ENCODE measurements around the gene CABLES2. TPM values are rescaled to one million over a fixed set of nuclear protein-coding genes. Genes with fewer than 3 reads are reported as not detected.

Gene CABLES2
- total RNA-seq, 2 experiments from 2014 or later: 14.8 to 22.5 TPM

GRCh38 chr20:62416651-62417637, 9.9 kb upstream of the CABLES2 start:
- Histone ChIP-seq H3K36me3 (ENCODE audit: insufficient read depth, low read length) (no peaks in the 10 kb centered on the region), H3K79me2 (ENCODE audit: insufficient read depth, low read depth, low read length) (no peaks in the 10 kb centered on the region), H3K9me2 (ENCODE audit: insufficient read depth, low read length) (no peaks in the 10 kb centered on the region), H4K20me1 (ENCODE audit: insufficient read depth, low read length) (no peaks in the 10 kb centered on the region), H3K27ac (ENCODE audit: low read depth, low read length, poor library complexity, severe bottlenecking) (no peak overlapping the region), H3K4me1 (ENCODE audit: insufficient read depth, low read length, poor library complexity, severe bottlenecking) (no peaks in the 10 kb centered on the region), H3K9me3 (ENCODE audit: low read length) (no peaks in the 10 kb centered on the region), H2AFZ (ENCODE audit: low read length) (no peak overlapping the region), H3K4me2 (ENCODE audit: low read length) (no peak overlapping the region), H3K4me3 (ENCODE audit: low read depth, low read length, poor library complexity, severe bottlenecking) (no peak overlapping the region)
- CTCF ChIA-PET (ENCODE audit: unreplicated experiment): no interaction called here
- no peak for DNase-seq (ENCODE audit: low spot score)
- POLR2A ChIA-PET: no interaction called here
- no TSS peak for BruUV-seq (replicated peaks)
- TF ChIP-seq EZH2phosphoT487 (IDR thresholded peaks at IDR 0.05; ENCODE audit: borderline replicate concordance, low read depth, low read length) (no peak), CTCF (conservative IDR thresholded peaks at IDR 0.05; ENCODE audit: low read length) (no peak)
- intact Hi-C loops (cut with micrococcal nuclease; ENCODE audit: unreplicated experiment): no loop called here

GRCh38 chr20:62415354-62416111, 8.4 kb upstream of the CABLES2 start:
- Histone ChIP-seq H3K9me3 (ENCODE audit: low read length) (no peaks in the 10 kb centered on the region), H3K36me3 (ENCODE audit: insufficient read depth, low read length) (no peaks in the 10 kb centered on the region), H3K4me3 (ENCODE audit: low read depth, low read length, poor library complexity, severe bottlenecking) (no peak overlapping the region), H3K4me2 (ENCODE audit: low read length) (no peak overlapping the region), H3K27ac (ENCODE audit: low read depth, low read length, poor library complexity, severe bottlenecking) (no peak overlapping the region), H3K79me2 (ENCODE audit: insufficient read depth, low read depth, low read length) (no peaks in the 10 kb centered on the region), H2AFZ (ENCODE audit: low read length) (no peak overlapping the region), H3K9me2 (ENCODE audit: insufficient read depth, low read length) (no peaks in the 10 kb centered on the region), H4K20me1 (ENCODE audit: insufficient read depth, low read length) (no peaks in the 10 kb centered on the region), H3K4me1 (ENCODE audit: insufficient read depth, low read length, poor library complexity, severe bottlenecking) (peaks cover 2% of the 10 kb centered on the region)
- POLR2A ChIA-PET: no interaction called here
- intact Hi-C loops (cut with micrococcal nuclease; ENCODE audit: unreplicated experiment): no loop called here
- no peak for DNase-seq (ENCODE audit: low spot score)
- no peak for TF ChIP-seq CTCF (conservative IDR thresholded peaks at IDR 0.05; ENCODE audit: low read length)
- no peak for TF ChIP-seq EZH2phosphoT487 (IDR thresholded peaks at IDR 0.05; ENCODE audit: borderline replicate concordance, low read depth, low read length)
- BruUV-seq (replicated peaks): no TSS peak
- CTCF ChIA-PET (ENCODE audit: unreplicated experiment): no interaction called here

Data from OCI-LY7 (cell line).